Measurements from ENCODE around the gene KLF12.

KLF12 gene

DNA sequence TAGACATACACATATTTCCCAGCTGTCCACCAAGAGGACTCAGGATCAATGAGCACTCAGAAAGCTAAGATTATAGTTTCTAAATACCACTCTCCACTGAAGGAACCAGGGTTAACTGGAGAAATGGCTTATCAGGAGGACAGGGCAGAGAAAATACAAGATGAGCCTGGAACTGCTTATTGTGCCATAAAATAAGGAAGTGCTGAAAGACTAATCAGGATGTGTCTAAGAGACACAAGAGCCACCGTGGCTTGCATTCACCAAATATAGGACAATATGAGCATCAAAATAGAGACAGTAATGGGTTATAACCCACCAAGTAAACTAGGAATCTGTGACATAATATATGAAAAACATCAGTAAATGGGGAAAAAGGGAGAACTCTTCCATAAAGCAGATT is 32.8 kb downstream of the KLF12 start:
- no peak for DNase-seq

DNA sequence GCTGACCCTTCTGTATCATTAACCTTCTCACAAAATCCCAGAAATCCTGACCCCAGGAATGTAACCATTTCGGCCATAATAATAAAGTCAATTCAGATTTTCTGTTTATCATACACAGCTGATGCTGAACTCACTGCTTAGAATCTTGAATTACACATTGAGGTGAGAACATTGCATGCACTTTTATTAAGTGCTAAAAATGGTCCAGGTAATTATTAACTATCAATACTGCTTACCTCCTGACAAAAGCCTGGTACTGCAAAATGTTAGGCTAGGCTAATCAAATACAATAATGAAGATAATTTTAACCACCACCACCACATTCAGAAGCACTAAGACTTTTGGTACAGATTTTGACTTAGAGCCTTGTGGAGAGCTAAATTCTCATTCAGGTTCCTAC is 36.1 kb downstream of the KLF12 start:
- DNase-seq = no peak

DNA sequence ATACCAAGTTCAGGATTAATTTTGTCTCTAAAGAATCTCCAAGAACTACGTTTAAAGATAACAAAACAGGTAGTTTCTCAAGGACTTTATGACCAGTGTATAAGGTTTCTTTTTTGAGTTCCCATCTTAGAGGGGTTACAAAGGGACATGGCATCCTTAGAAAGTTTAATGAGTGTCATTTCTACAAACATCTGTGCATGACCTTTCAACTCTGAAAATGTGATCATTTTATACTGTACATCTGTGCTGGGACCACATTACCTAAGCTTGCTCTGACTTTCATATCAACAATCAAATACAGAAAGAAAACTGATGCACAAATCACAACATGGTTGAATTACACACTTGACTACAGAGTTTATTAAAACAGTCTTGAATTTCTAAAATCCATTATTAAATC is 37.1 kb downstream of the KLF12 start:
- DNase-seq = no peak

DNA sequence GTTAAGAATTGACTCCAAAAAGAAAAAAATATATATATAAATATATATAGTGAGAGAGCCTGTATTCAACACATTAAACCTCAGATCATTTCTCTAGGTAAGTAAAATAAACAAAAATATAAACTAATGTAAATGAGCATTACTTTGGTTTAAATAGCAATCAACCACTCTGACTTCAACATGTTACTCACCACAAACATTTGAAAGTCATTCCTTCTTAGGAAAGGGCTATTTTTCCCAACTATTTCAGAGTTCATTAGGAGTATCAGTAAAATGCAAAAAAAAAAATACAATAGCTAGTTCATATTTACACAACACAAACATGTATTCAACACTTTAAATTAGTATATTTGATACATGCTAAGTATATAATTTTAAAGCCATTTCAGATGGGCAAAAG is 40.5 kb downstream of the KLF12 start:
- no peak for DNase-seq

DNA sequence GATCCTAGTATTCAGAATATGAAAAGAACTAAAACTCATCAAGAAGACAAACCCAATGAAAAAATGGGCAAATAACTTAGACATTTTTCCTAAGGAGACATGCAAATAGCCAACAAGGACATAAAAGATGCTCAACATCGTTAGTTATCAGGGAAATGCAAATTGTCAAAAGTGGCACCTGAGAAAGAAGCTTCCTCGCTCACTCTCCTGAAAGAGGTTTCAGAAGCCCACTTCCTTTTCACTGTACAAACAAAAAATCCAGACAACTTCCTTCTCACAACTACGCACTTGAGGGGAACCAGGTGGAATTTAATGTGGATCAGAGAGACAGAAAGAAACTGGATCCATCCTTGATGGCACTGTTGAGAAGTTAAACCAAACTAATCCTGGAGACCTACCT is 41.5 kb downstream of the KLF12 start:
- DNase-seq = no peak

DNA sequence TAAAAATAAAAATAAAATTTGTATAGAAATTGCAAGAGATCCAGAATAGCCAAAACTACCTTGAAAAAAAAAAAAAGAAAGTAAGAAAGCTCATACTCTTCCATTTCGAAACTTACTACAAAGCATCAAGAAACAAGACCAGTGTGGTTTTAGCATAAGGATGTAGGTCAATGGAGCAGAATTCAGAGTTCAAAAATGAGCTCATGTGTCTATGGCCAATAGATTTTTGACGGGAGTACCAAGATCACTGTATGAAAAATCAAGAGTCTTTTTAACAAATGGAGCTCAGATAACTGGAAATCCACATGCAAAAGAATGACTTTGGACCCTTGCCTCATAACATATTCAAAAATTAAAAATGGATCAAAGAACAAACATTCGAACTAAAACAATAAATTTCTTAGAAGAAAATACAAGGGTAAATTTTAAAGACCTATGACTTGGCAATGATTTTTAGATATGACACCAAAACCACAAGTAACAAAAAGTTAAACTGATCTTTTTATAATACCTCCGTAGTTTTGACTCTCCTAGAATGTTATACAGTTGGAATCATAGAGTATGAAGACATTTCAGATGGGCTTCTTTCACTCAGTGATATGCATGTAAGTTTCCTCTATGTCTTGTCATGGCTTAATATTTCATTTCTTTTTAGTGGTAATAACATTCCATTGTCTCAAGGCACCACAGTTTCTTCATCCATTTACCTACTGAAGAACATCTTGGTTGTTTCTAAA is 43.2 kb downstream of the KLF12 start:
- DNase-seq = no peak

DNA sequence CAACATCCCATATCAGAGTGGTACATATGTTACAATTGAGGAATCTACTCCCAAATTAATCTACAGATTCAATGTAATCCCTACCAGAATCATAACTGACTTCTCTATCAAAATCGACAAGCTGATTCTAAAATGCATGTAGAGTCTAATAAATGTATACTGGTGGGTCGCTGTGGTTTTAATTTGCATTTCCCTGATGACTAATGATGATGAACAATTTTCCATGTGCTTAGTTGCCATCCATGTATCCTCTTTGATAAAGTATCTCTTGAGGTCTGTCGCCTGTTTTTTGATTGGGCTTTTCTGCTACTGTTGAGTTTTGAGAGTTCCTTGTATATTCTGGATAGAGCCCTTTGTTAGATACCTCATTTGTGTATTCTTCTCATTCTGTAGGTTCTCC is 43.8 kb downstream of the KLF12 start:
- no peak for DNase-seq

DNA sequence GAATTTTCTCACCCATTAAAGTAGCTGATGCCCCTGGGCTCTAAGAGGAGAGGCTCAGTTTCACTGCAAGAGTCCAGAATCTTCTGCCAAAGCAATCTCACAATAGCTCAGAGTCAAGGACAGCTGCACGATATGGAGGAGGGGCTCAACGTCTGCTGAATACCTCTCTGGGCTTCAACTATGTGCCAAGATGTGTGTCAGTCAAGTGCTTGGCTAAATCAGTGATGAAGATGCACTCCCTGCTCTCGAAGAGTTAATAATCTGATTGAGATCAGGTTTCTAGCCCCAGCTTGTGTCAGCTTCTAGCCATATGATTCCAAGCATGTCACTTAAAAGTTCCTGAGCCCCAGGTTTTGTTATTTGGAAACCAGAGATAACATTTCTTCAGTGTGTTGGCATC is 46.8 kb downstream of the KLF12 start:
- no peak for DNase-seq
